A549 (cell line): ENCODE measurements around the gene SARDH.

Source experiments
- CEBPB ChIP-seq, 2 experiments: fragments of >200 bp in 1 of 2; sonication (Bioruptor Twin) in 1 of 2; formaldehyde crosslinking in 1 of 2; IDR thresholded peaks; 2 replicates each; pipeline ENCODE4 v1.6.1; 2012 to 2016
- CHD2 ChIP-seq: fragments of 150-350 bp; IDR thresholded peaks from 2 replicates; pipeline ENCODE4 v1.6.1; 2014; ENCODE audit warnings: low read length; ENCODE audit not compliant: partially characterized antibody
- CTCF ChIP-seq: fragments of >200 bp; sonication (Bioruptor Twin); formaldehyde crosslinking; IDR thresholded peaks from 3 replicates; pipeline ENCODE4 v1.5.1; 2016
- NR3C1 ChIP-seq: fragments of >200 bp; sonication (Bioruptor Twin); formaldehyde crosslinking; IDR thresholded peaks from 3 replicates; pipeline ENCODE4 v1.6.1; 2017
- POLR2A ChIP-seq: IDR thresholded peaks from 2 replicates; pipeline ENCODE4 v1.6.1; 2012; ENCODE audit warnings: mild to moderate bottlenecking, low read length
- TF ChIP-seq, protein P1 (sequence below): IDR thresholded peaks from 2 replicates; pipeline ENCODE4 v1.6.1; 2012

- TF ChIP-seq CTCF (no peak), NR3C1 (no peak), CEBPB (IDR thresholded peaks at IDR 0.05) (no peak), POLR2A (no peak), CHD2 (no peak)
- TF ChIP-seq, protein P1, sequence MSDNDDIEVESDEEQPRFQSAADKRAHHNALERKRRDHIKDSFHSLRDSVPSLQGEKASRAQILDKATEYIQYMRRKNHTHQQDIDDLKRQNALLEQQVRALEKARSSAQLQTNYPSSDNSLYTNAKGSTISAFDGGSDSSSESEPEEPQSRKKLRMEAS, result no peak
Observed at GRCh38 chr9:133731876-133732638, 6.1 kb downstream of the SARDH start.
